Measurements from ENCODE around the gene STK4. TPM values are rescaled to one million over a fixed set of nuclear protein-coding genes. Genes with fewer than 3 reads are reported as not detected.

The STK4 gene
- total and polyA plus RNA-seq, 2 donors (not counting 3 experiments of a cell fraction or from before 2014, with no cell fraction given), result 9.1 to 29.6 TPM

DNA sequence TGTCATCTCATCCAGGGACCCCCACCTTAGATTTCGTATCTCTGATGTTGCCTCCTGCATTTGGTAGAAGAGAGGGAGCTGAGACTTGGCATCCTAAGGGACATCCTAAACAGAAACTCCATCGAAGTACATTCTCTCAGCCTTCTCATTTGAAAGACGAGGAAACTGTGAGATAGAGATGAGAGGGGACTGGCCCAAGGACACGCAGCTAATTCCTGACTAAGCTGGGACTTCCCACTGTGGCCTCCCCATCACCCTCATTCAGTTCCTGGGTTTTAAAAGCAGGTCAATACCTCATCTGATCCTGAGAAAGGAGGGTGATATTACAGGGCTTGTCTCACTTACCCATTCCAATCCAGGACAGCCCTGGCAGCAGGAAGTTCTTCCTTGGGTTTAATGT is 149.5 kb downstream of the STK4 start:
- BruUV-seq (replicated peaks), result no TSS peak
- Histone ChIP-seq H3K27me3 (ENCODE audit: control insufficient read depth in 2 of 2, insufficient read depth in 2 of 2, low read length in 2 of 2) (peaks cover 0 to 5% of the 10 kb centered on the region in 2 experiments), H3K27ac (ENCODE audit: insufficient read depth, low read depth, low read length) (no peak overlapping the region), H3K79me2 (ENCODE audit: control insufficient read depth, insufficient read depth, low read length) (no peaks in the 10 kb centered on the region), H3K9me3 (replicated peaks; ENCODE audit: control insufficient read depth, insufficient read depth, low read length) (no peaks in the 10 kb centered on the region), H3K9me1 (replicated peaks; ENCODE audit: control insufficient read depth, extremely low read depth, insufficient read depth, low read length) (no peaks in the 10 kb centered on the region), H3K9ac (replicated peaks; ENCODE audit: extremely low read depth, insufficient read depth, low read length) (no peak overlapping the region), H3K4me2 (ENCODE audit: insufficient read depth, low read length) (no peak overlapping the region), H3K4me3 (replicated peaks in 1 of 3; ENCODE audit: insufficient read depth in 1 of 3, low read depth in 1 of 3, low read length in 3 of 3) (no peak overlapping the region), H2AFZ (ENCODE audit: low read depth, low read length) (no peak overlapping the region), H4K20me1 (replicated peaks; ENCODE audit: control insufficient read depth, extremely low read depth, insufficient read depth, low read length) (no peaks in the 10 kb centered on the region), H3K36me3 (ENCODE audit: control insufficient read depth in 2 of 2, extremely low read depth in 1 of 2, insufficient read depth in 2 of 2, low read length in 2 of 2) (no peaks in the 10 kb centered on the region), H3K4me1 (ENCODE audit: control insufficient read depth, extremely low read depth, insufficient read depth, low read length) (no peaks in the 10 kb centered on the region)
- dilution Hi-C loops (cut with MboI; ENCODE audit: extremely low pct_ligation_motif_present, low sequenced_read_pairs), result no loop called here
- DNase-seq (ENCODE audit: low read depth, low spot score) (no peak), FAIRE-seq (no peak)
- CTCF ChIA-PET, result interaction anchor here (0.8 to 9.0 kb wide), 3 partner anchors 16 to 72 kb away, joined by 3 to 278 read pairs (median 10); no protein-coding TSS in a partner anchor
- intact Hi-C loops (cut with micrococcal nuclease), result no loop called here
- TF ChIP-seq JUN (IDR thresholded peaks at IDR 0.05; ENCODE audit: borderline replicate concordance, insufficient read depth, insufficient read length, low read depth), result no peak
- TF ChIP-seq, protein P1, sequence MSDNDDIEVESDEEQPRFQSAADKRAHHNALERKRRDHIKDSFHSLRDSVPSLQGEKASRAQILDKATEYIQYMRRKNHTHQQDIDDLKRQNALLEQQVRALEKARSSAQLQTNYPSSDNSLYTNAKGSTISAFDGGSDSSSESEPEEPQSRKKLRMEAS (IDR thresholded peaks at IDR 0.05; ENCODE audit: insufficient read depth, insufficient read length), result no peak
- TF ChIP-seq POLR2AphosphoS5 (IDR thresholded peaks at IDR 0.05; ENCODE audit: insufficient read depth, low read depth, low read length), result no peak
- TF ChIP-seq EZH2 (IDR thresholded peaks at IDR 0.05; ENCODE audit: borderline replicate concordance, low read depth, low read length, severe bottlenecking), result no peak
- no peak for TF ChIP-seq GATA2 (IDR thresholded peaks at IDR 0.05; ENCODE audit: insufficient read depth, insufficient read length, low read depth, low read length)
- TF ChIP-seq, protein P2, sequence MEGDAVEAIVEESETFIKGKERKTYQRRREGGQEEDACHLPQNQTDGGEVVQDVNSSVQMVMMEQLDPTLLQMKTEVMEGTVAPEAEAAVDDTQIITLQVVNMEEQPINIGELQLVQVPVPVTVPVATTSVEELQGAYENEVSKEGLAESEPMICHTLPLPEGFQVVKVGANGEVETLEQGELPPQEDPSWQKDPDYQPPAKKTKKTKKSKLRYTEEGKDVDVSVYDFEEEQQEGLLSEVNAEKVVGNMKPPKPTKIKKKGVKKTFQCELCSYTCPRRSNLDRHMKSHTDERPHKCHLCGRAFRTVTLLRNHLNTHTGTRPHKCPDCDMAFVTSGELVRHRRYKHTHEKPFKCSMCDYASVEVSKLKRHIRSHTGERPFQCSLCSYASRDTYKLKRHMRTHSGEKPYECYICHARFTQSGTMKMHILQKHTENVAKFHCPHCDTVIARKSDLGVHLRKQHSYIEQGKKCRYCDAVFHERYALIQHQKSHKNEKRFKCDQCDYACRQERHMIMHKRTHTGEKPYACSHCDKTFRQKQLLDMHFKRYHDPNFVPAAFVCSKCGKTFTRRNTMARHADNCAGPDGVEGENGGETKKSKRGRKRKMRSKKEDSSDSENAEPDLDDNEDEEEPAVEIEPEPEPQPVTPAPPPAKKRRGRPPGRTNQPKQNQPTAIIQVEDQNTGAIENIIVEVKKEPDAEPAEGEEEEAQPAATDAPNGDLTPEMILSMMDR (IDR thresholded peaks at IDR 0.05; ENCODE audit: extremely low read depth in 1 of 2, insufficient read depth in 1 of 2, low read depth in 1 of 2, low read length in 2 of 2), result no peak
- POLR2A ChIA-PET, result no interaction called here

Data from endothelial cell of umbilical vein (primary cell).